Pancreas (tissue), 10 donors: ENCODE data around the gene PSMF1. TPM values are rescaled to one million over a fixed set of nuclear protein-coding genes. Genes with fewer than 3 reads are reported as not detected.
A peak's percentile ranks its signal among the peaks of the same experiment; 100 is the strongest.
"Not testable (repeated sequence)": the region's sequence is repeated elsewhere in the genome, so short reads cannot be mapped to it uniquely, and the experiment has no call there.

Experiments
- ATAC-seq, 4 donors: fragments of 200-7000 bp; cut with Tn5 transposase; one replicate each; pipeline versions ENCODE4 v1.8.0 to v1.9.1; 2020; ENCODE audit warnings: mild to moderate bottlenecking in 4 of 4, moderate library complexity in 4 of 4
- DNase-seq, 6 donors: peaks; one replicate each; pipeline ENCODE4 v3.0.0-alpha.2; 2020
- FAIRE-seq: peaks from 2 replicates; lab custom pipeline; 2012; peaks lifted over from hg19 to GRCh38; lab: Jason Lieb, UNC
- H3K27ac ChIP-seq, 4 donors: fragments of 200-600 bp; sonication (generic); 1 replicate in 3 of 4; 2 replicates in 1 of 4; pipeline versions ENCODE4 v1.5.0 to v1.8.0; 2020
- H3K27me3 ChIP-seq, 4 donors: fragments of 200-600 bp; one replicate each; pipeline ENCODE4 v1.8.0; 2021
- H3K36me3 ChIP-seq, 3 donors: fragments of 200-600 bp; sonication (generic) in 1 of 3; one replicate each; pipeline versions ENCODE4 v1.5.0 to v1.8.0; 2020 to 2021
- H3K4me1 ChIP-seq, 3 donors: fragments of 200-600 bp; one replicate each; pipeline ENCODE4 v1.8.0; 2021
- H3K4me3 ChIP-seq, 4 donors: fragments of 200-600 bp; sonication (generic) in 2 of 4; one replicate each; pipeline versions ENCODE4 v1.5.0 to v1.8.0; 2020 to 2021
- H3K9me3 ChIP-seq, 4 donors: fragments of 200-600 bp; one replicate each; pipeline ENCODE4 v1.8.0; 2021
- WGBS, 2 donors: extraction: QIAGEN DNeasy Blood & Tissue Kit; methylation state at CpG; one replicate each; pipeline ENCODE4 v1.1.7; 2013; 5-methylcytosine and 5-hydroxymethylcytosine counted together
- intact Hi-C, 3 donors: fragments of 100-400 bp; cut with DNase I; formaldehyde crosslinking; loops; one replicate each; pipeline versions ENCODE4 v1.11.1 to v1.14.2; 2022
- polyA plus RNA-seq, 2 donors: library from polyadenylated mRNA; stranded (reverse); fragments of 200-250 nt; gene quantifications; one replicate each; pipeline ENCODE4 v1.2.3, GENCODE V29; 2013
- total RNA-seq, 6 donors: library from RNA; stranded (reverse); fragmentation: NEBNext Ultra II Directional in 4 of 6; extraction: Animal tissue kit (Norgen Biotek cat#: 25700) in 4 of 6; gene quantifications; one replicate each; pipeline versions ENCODE4 v1.2.1 to v1.2.4, GENCODE V29; 2021 to 2023
- TF ChIP-seq, protein P1 (sequence below), 4 donors: fragments of 200-600 bp; sonication (generic) in 3 of 4; IDR thresholded peaks; one replicate each; pipeline versions ENCODE4 v1.5.0 to v1.8.0; 2021; ENCODE audit warnings: antibody characterized with exemption in 4 of 4
- donor health status: healthy with polysubstance abuse.
- donor health status: DM: no; HTN: no; CAD: no; lungs with moderate emphysema.
- donor health status: DM: no; HTN: no; CAD: no.
- donor health status: control.
- donor health status: control.
- donor health status: Bipolar disorder and iron deficiency.
- donor health status: DM: yes; HTN: yes; CAD: no.
- donor health status: DM: no; HTN: no; CAD: no.
- donor health status: DM: no; HTN: no; CAD: no.
- donor health status: DM: yes; HTN: yes; CAD: no.

The PSMF1 gene
- total and polyA plus RNA-seq, 8 donors: 17.8 to 114 (median 79.6) TPM

DNA sequence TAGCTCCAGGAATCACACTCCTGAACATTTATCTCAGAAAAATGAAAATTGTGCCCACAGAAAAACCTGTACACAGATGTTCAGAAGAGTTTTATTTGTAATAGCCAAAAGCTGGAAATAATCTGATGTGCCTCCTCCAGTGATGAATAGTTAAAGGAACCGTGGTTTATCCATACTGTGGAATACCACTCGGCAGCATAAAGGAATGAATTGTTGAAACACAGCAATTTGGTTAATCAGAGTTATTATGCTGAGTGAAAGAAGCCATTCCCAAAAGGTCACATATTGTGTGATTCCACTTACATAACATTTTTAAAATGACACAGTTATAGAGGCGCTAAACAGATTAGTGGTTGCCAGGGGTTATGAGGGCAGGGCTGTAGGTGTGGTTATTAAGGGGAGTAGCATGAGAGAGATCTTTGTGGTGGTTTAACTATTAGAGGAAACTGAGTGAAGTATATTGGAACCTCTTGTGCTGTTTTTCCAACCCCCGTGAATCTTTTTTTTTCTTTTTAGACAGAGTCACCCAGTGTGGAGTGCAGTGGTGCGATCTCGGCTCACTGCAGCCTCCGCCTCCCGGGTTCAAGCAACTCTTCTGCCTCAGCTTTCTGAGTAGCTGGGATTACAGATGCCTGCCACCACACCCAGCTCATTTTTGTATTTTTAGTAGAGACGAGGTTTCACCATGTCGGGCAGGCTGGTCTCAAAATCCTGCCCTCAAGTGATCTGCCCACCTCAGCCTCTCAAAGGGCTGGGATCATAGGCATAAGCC, 26.2 kb downstream of the PSMF1 start:
- TF ChIP-seq, protein P1, sequence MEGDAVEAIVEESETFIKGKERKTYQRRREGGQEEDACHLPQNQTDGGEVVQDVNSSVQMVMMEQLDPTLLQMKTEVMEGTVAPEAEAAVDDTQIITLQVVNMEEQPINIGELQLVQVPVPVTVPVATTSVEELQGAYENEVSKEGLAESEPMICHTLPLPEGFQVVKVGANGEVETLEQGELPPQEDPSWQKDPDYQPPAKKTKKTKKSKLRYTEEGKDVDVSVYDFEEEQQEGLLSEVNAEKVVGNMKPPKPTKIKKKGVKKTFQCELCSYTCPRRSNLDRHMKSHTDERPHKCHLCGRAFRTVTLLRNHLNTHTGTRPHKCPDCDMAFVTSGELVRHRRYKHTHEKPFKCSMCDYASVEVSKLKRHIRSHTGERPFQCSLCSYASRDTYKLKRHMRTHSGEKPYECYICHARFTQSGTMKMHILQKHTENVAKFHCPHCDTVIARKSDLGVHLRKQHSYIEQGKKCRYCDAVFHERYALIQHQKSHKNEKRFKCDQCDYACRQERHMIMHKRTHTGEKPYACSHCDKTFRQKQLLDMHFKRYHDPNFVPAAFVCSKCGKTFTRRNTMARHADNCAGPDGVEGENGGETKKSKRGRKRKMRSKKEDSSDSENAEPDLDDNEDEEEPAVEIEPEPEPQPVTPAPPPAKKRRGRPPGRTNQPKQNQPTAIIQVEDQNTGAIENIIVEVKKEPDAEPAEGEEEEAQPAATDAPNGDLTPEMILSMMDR (IDR thresholded peaks at IDR 0.05): no peak
- intact Hi-C loops: no loop called here
- Histone ChIP-seq H3K27me3 (no peaks in the 10 kb centered on the region), H3K4me1 (no peaks in the 10 kb centered on the region), H3K36me3 (peaks cover 0 to 7% (median 3%) of the 10 kb centered on the region in 3 donors), H3K9me3 (no peaks in the 10 kb centered on the region), H3K4me3 (no peak overlapping the region), H3K27ac (no peak overlapping the region)
- ATAC-seq (peak in 2 of 4 donors; percentile 51 to 64), DNase-seq (no peak), FAIRE-seq (no peak)
- 84 to 86% methylated on average over 10 of the region's 10 CpGs for WGBS, 2 donors

DNA sequence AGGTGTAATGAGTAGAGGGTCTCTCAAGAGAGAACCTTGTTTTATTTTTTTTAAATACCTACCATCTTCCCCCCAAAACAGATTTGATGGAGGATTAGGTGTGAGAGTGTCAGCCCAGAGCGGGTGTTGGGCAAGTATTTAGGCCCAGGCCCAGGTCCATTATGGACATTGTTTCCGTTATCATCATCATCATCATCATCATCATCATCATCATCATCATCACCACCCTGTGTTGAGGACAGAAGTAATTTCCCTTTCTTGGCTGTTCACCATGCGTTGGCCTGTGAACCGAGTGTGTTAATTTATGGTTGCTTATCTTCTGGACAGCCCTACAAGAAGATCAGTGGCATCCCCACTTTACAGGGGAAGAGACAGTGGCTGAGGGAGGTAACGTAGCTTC, 28.6 kb downstream of the PSMF1 start:
- intact Hi-C loops: no loop called here
- Histone ChIP-seq H3K4me1 (peaks cover 0 to 6% (median 5%) of the 10 kb centered on the region in 3 donors), H3K27me3 (no peaks in the 10 kb centered on the region), H3K27ac (no peak overlapping the region), H3K4me3 (no peak overlapping the region), H3K9me3 (no peaks in the 10 kb centered on the region), H3K36me3 (peaks cover 0 to 7% (median 3%) of the 10 kb centered on the region in 3 donors)
- TF ChIP-seq, protein P1 (IDR thresholded peaks at IDR 0.05): no peak
- FAIRE-seq (no peak), DNase-seq (no peak), ATAC-seq (no peak)
- WGBS, 2 donors: 95 to 98% methylated on average over 5 of the region's 5 CpGs

DNA sequence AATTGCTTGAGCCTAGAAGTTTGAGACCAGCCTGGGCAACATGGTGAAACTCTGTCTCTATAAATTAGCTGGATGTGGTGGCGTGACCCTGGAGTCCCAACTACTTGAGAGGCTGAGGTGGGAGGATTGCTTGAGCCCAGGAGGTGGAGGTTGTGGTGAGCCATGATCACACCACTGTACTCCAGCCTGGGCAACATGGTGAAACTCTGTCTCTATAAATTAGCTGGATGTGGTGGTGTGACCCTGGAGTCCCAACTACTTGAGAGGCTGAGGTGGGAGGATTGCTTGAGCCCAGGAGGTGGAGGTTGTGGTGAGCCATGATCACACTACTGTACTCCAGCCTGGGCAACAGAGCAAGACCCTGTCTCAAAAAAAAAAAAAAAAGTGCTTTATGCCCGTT, 31.4 kb downstream of the PSMF1 start:
- ATAC-seq: peak in 2 of 4 donors; percentile 24 to 28
- 88 to 97% methylated on average over 2 of the region's 2 CpGs for WGBS, 2 donors
- peaks cover 0 to 11% (median 2%) of the 10 kb centered on the region in 3 donors for H3K36me3 ChIP-seq
- H3K27me3 ChIP-seq, intact Hi-C loops, H3K4me3 ChIP-seq, DNase-seq, H3K9me3 ChIP-seq, H3K27ac ChIP-seq, H3K4me1 ChIP-seq, FAIRE-seq: not testable (repeated sequence)

DNA sequence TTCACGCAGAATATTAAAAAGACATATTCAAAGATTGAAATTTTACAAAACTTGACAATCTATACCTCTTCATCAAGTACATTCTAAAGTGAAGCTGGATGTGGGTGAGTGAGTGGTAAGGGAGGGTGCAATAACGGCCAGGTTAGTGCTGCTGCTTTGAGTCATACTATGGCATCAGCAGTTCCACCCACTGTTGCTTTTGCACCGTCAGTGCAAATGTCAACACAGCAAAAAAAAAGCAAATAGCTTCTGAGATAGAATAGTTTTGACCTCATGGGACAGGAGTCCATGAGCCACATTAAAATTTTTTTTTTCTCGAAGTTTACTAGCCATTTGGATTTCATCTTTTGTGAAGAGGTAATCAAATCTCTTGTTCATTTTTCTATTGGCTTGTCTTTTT, 31.8 kb downstream of the PSMF1 start:
- Histone ChIP-seq H3K36me3 (peaks cover 0 to 13% (median 0%) of the 10 kb centered on the region in 3 donors), H3K27me3 (no peaks in the 10 kb centered on the region), H3K4me1 (peaks cover 0 to 6% (median 5%) of the 10 kb centered on the region in 3 donors), H3K4me3 (no peak overlapping the region), H3K27ac (no peak overlapping the region), H3K9me3 (no peaks in the 10 kb centered on the region)
- TF ChIP-seq, protein P1 (IDR thresholded peaks at IDR 0.05): no peak
- ATAC-seq (peak; percentile 82 to 88 (median 85)), DNase-seq (no peak), FAIRE-seq (no peak)
- intact Hi-C loops: no loop called here
- WGBS, 2 donors: 53 to 60% methylated on average over 4 of the region's 4 CpGs

DNA sequence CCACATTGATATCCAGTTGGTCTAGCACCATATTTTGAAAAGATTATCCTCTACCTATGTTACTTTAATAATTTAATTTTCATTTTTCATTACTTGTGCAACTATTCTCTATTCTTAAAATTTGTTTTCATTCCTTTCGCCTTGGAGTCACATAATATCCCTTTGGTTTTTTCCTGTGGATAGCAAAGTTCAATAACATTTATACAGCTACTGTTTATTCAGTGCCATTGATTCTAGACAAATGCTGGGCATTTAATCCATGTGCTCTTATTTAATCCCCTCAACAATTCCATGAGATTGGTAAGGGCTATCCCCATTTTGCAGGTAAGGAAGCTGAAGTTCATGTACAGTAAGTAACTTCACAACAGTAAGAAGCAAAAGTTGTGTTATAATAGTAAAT, 32.6 kb downstream of the PSMF1 start:
- peaks cover 0 to 6% (median 5%) of the 10 kb centered on the region in 3 donors for H3K4me1 ChIP-seq
- H3K27me3 ChIP-seq: no peaks in the 10 kb centered on the region
- ATAC-seq (no peak), FAIRE-seq (no peak), DNase-seq (no peak)
- H3K4me3 ChIP-seq: no peak overlapping the region
- H3K36me3 ChIP-seq: peaks cover 0 to 17% (median 0%) of the 10 kb centered on the region in 3 donors
- TF ChIP-seq, protein P1 (IDR thresholded peaks at IDR 0.05): no peak
- no peaks in the 10 kb centered on the region for H3K9me3 ChIP-seq
- WGBS, 2 donors: 99 to 100% methylated on average over 1 of the region's 1 CpG
- intact Hi-C loops: no loop called here
- H3K27ac ChIP-seq: no peak overlapping the region
